ENCODE results near the gene XK. TPM values are rescaled to one million over a fixed set of nuclear protein-coding genes. Genes with fewer than 3 reads are reported as not detected.

The XK gene
- total and polyA plus RNA-seq, 2 experiments from 2014 or later, result 0.29 to 1.5 TPM

DNA sequence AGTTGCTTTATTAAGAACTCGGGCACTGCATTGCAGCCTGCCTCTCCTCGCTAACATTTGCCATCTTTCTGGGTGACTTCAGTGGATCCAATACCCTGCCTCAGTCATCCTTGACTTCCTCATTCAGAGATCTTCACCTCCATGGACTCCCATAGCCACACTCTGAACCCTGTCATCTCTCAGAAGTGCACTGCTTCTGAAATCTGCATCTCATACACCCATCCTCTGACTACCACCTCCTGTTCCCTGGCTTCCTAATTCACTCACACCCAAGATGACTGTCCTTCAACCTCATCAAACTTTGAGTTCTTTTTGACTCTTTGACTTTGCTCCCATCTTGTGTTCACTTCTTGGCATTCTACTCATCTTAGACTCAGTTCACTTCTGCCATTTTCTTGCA lies 68.9 kb downstream of the XK start:
- Mint-ChIP-seq H3K4me3 (no peak overlapping the region), H3K36me3 (ENCODE audit: low read depth) (no peaks in the 10 kb centered on the region), H3K9me3 (no peaks in the 10 kb centered on the region), H3K27me3 (ENCODE audit: insufficient read depth, low read depth, poor library complexity) (no peaks in the 10 kb centered on the region), H3K4me1 (no peaks in the 10 kb centered on the region), H3K27ac (no peak overlapping the region)
- Histone ChIP-seq H3K27me3 (ENCODE audit: insufficient read depth) (no peaks in the 10 kb centered on the region), H2AFZ (no peak overlapping the region), H3K79me2 (replicated peaks; ENCODE audit: insufficient read depth) (no peaks in the 10 kb centered on the region), H3K4me2 (no peak overlapping the region), H3K27ac (ENCODE audit: low read depth) (no peak overlapping the region), H3K9me2 (ENCODE audit: insufficient read depth) (no peaks in the 10 kb centered on the region), H3K4me3 (no peak overlapping the region), H4K20me1 (replicated peaks; ENCODE audit: insufficient read depth) (no peaks in the 10 kb centered on the region), H3F3A (replicated peaks; ENCODE audit: low read depth) (no peaks in the 10 kb centered on the region), H3K36me3 (ENCODE audit: insufficient read depth) (no peaks in the 10 kb centered on the region), H3K4me1 (ENCODE audit: insufficient read depth) (no peaks in the 10 kb centered on the region)
- DNase-seq (ENCODE audit: low spot score) (no peak), ATAC-seq (no peak)
- TF ChIP-seq ZNF114 (CRISPR knock-in tag; IDR thresholded peaks at IDR 0.05) (no peak), STAT1 (IDR thresholded peaks at IDR 0.05; ENCODE audit: unreplicated experiment) (no peak), ZNF331 (CRISPR knock-in tag; IDR thresholded peaks at IDR 0.05; ENCODE audit: low read depth) (no peak), CREB1 (CRISPR knock-in tag; IDR thresholded peaks at IDR 0.05; ENCODE audit: low read depth) (no peak), POLR2AphosphoS5 (IDR thresholded peaks at IDR 0.05; ENCODE audit: low read depth) (no peak), JUNB (IDR thresholded peaks at IDR 0.05; ENCODE audit: unreplicated experiment) (no peak)
- TF ChIP-seq, protein P1, sequence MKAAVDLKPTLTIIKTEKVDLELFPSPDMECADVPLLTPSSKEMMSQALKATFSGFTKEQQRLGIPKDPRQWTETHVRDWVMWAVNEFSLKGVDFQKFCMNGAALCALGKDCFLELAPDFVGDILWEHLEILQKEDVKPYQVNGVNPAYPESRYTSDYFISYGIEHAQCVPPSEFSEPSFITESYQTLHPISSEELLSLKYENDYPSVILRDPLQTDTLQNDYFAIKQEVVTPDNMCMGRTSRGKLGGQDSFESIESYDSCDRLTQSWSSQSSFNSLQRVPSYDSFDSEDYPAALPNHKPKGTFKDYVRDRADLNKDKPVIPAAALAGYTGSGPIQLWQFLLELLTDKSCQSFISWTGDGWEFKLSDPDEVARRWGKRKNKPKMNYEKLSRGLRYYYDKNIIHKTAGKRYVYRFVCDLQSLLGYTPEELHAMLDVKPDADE (IDR thresholded peaks at IDR 0.05), result no peak
- TF ChIP-seq, protein P2, sequence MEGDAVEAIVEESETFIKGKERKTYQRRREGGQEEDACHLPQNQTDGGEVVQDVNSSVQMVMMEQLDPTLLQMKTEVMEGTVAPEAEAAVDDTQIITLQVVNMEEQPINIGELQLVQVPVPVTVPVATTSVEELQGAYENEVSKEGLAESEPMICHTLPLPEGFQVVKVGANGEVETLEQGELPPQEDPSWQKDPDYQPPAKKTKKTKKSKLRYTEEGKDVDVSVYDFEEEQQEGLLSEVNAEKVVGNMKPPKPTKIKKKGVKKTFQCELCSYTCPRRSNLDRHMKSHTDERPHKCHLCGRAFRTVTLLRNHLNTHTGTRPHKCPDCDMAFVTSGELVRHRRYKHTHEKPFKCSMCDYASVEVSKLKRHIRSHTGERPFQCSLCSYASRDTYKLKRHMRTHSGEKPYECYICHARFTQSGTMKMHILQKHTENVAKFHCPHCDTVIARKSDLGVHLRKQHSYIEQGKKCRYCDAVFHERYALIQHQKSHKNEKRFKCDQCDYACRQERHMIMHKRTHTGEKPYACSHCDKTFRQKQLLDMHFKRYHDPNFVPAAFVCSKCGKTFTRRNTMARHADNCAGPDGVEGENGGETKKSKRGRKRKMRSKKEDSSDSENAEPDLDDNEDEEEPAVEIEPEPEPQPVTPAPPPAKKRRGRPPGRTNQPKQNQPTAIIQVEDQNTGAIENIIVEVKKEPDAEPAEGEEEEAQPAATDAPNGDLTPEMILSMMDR (conservative IDR thresholded peaks at IDR 0.05; ENCODE audit: low read depth in 2 of 2), result no peak

DNA sequence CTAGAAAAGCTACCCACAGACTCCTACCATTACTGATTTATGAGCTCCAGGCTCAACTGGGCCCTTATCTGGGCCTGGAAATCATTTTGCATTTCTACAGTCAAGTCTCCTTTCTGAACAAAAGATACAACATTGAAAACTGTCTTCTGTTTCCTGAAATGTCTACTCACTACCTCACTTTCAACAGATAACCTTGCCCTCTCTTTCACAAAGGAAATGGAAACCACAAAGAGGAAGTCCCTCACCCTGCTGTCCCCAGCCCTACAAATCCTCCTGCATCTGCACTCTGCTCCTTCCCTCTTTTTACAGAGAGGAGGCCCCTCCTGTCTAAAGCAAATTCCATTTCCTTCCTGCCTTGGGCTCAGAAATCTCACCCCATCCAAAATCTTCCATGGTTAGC lies 69.4 kb downstream of the XK start:
- Mint-ChIP-seq H3K4me3 (no peak overlapping the region), H3K27me3 (ENCODE audit: insufficient read depth, low read depth, poor library complexity) (no peaks in the 10 kb centered on the region), H3K36me3 (ENCODE audit: low read depth) (no peaks in the 10 kb centered on the region), H3K27ac (no peak overlapping the region), H3K4me1 (no peaks in the 10 kb centered on the region), H3K9me3 (no peaks in the 10 kb centered on the region)
- no peaks in the 10 kb centered on the region for H3K36me3 ChIP-seq (ENCODE audit: insufficient read depth)
- H3K9me2 ChIP-seq (ENCODE audit: insufficient read depth), result no peaks in the 10 kb centered on the region
- DNase-seq (ENCODE audit: low spot score), result no peak
- no peaks in the 10 kb centered on the region for H3K4me1 ChIP-seq (ENCODE audit: insufficient read depth)
- no peaks in the 10 kb centered on the region for H4K20me1 ChIP-seq (replicated peaks; ENCODE audit: insufficient read depth)
- H3K27ac ChIP-seq (ENCODE audit: low read depth), result no peak overlapping the region
- H3K4me3 ChIP-seq, result no peak overlapping the region
- H3K27me3 ChIP-seq (ENCODE audit: insufficient read depth), result no peaks in the 10 kb centered on the region
- no peaks in the 10 kb centered on the region for H3K79me2 ChIP-seq (replicated peaks; ENCODE audit: insufficient read depth)
- no peak overlapping the region for H2AFZ ChIP-seq
- ATAC-seq, result no peak
- H3K4me2 ChIP-seq, result no peak overlapping the region
- no peaks in the 10 kb centered on the region for H3F3A ChIP-seq (replicated peaks; ENCODE audit: low read depth)
- TF ChIP-seq ZNF331 (CRISPR knock-in tag; IDR thresholded peaks at IDR 0.05; ENCODE audit: low read depth) (no peak), EZH2phosphoT487 (IDR thresholded peaks at IDR 0.05; ENCODE audit: unreplicated experiment) (no peak), NANOG (IDR thresholded peaks at IDR 0.05; ENCODE audit: borderline replicate concordance) (no peak), EZH2 (IDR thresholded peaks at IDR 0.05; ENCODE audit: low read depth, unreplicated experiment) (no peak), JUNB (IDR thresholded peaks at IDR 0.05; ENCODE audit: unreplicated experiment) (no peak)
- TF ChIP-seq, protein P3, sequence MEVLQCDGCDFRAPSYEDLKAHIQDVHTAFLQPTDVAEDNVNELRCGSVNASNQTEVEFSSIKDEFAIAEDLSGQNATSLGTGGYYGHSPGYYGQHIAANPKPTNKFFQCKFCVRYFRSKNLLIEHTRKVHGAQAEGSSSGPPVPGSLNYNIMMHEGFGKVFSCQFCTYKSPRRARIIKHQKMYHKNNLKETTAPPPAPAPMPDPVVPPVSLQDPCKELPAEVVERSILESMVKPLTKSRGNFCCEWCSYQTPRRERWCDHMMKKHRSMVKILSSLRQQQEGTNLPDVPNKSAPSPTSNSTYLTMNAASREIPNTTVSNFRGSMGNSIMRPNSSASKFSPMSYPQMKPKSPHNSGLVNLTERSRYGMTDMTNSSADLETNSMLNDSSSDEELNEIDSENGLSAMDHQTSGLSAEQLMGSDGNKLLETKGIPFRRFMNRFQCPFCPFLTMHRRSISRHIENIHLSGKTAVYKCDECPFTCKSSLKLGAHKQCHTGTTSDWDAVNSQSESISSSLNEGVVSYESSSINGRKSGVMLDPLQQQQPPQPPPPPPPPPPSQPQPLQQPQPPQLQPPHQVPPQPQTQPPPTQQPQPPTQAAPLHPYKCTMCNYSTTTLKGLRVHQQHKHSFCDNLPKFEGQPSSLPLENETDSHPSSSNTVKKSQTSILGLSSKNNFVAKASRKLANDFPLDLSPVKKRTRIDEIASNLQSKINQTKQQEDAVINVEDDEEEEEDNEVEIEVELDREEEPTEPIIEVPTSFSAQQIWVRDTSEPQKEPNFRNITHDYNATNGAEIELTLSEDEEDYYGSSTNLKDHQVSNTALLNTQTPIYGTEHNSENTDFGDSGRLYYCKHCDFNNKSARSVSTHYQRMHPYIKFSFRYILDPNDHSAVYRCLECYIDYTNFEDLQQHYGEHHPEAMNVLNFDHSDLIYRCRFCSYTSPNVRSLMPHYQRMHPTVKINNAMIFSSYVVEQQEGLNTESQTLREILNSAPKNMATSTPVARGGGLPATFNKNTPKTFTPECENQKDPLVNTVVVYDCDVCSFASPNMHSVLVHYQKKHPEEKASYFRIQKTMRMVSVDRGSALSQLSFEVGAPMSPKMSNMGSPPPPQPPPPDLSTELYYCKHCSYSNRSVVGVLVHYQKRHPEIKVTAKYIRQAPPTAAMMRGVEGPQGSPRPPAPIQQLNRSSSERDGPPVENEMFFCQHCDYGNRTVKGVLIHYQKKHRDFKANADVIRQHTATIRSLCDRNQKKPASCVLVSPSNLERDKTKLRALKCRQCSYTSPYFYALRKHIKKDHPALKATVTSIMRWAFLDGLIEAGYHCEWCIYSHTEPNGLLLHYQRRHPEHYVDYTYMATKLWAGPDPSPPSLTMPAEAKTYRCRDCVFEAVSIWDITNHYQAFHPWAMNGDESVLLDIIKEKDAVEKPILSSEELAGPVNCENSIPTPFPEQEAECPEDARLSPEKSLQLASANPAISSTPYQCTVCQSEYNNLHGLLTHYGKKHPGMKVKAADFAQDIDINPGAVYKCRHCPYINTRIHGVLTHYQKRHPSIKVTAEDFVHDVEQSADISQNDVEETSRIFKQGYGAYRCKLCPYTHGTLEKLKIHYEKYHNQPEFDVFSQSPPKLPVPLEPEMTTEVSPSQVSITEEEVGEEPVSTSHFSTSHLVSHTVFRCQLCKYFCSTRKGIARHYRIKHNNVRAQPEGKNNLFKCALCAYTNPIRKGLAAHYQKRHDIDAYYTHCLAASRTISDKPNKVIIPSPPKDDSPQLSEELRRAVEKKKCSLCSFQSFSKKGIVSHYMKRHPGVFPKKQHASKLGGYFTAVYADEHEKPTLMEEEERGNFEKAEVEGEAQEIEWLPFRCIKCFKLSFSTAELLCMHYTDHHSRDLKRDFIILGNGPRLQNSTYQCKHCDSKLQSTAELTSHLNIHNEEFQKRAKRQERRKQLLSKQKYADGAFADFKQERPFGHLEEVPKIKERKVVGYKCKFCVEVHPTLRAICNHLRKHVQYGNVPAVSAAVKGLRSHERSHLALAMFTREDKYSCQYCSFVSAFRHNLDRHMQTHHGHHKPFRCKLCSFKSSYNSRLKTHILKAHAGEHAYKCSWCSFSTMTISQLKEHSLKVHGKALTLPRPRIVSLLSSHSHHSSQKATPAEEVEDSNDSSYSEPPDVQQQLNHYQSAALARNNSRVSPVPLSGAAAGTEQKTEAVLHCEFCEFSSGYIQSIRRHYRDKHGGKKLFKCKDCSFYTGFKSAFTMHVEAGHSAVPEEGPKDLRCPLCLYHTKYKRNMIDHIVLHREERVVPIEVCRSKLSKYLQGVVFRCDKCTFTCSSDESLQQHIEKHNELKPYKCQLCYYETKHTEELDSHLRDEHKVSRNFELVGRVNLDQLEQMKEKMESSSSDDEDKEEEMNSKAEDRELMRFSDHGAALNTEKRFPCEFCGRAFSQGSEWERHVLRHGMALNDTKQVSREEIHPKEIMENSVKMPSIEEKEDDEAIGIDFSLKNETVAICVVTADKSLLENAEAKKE (CRISPR knock-in tag; IDR thresholded peaks at IDR 0.05), result no peak
- TF ChIP-seq, protein P1 (IDR thresholded peaks at IDR 0.05), result no peak

Measured in GM23338 (cell line).